WTC11 (cell line): ENCODE data around the gene SH3D21.

Experiments used
- ETV6 ChIP-seq: sonication (generic); formaldehyde crosslinking; IDR thresholded peaks from 2 replicates; pipeline ENCODE4 v1.8.1; 2022; ENCODE audit warnings: mild to moderate bottlenecking, missing genetic modification reagents
- PREB ChIP-seq: sonication (generic); formaldehyde crosslinking; IDR thresholded peaks from 2 replicates; pipeline ENCODE4 v1.8.1; 2022; ENCODE audit warnings: mild to moderate bottlenecking, missing genetic modification reagents, moderate library complexity, borderline replicate concordance
- ZNF121 ChIP-seq: sonication (generic); formaldehyde crosslinking; IDR thresholded peaks from 2 replicates; pipeline ENCODE4 v1.8.0; 2023; ENCODE audit warnings: missing genetic modification reagents

- no peak for TF ChIP-seq ZNF121 (CRISPR knock-in tag)
- no peak for TF ChIP-seq PREB
- TF ChIP-seq ETV6 (CRISPR knock-in tag): no peak
These were observed 35.6 kb downstream of the SH3D21 start for GRCh38 chr1:36341626-36342320.
